WTC11 (cell line): ENCODE measurements around the gene RAB3A.

Source experiments
- TF ChIP-seq, protein P1 (sequence below): sonication (generic); formaldehyde crosslinking; IDR thresholded peaks from 2 replicates; pipeline ENCODE4 v1.8.1; 2022; ENCODE audit warnings: low read depth, missing genetic modification reagents, borderline replicate concordance
- TF ChIP-seq, protein P2 (sequence below): sonication (generic); formaldehyde crosslinking; IDR thresholded peaks from 2 replicates; pipeline ENCODE4 v1.8.0; 2022; ENCODE audit warnings: mild to moderate bottlenecking, missing genetic modification reagents
- TF ChIP-seq, protein P3 (sequence below): fragments of 200-600 bp; IDR thresholded peaks from 2 replicates; pipeline ENCODE4 v1.8.0; 2022; ENCODE audit warnings: antibody characterized with exemption

DNA sequence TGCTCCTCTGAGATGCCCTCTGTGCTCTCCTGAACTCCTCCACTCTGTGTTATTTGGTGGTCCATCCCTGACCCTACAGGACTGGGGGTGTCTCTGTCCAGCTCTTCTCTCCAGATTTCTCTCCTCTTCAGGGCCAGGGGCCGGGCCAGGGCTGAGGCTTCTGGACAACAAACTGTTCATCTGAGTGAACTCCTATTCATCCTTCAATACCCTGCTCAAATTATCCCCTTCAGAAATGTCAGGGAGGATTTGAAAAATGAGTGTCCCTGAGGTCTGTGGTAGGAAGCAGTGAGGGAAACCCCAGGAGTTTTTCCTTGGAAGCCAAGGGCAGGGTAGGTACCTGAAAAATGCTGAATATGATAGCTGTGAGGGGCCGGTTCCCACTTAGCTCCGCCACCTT, 14.8 kb upstream of the RAB3A start:
- TF ChIP-seq, protein P1, sequence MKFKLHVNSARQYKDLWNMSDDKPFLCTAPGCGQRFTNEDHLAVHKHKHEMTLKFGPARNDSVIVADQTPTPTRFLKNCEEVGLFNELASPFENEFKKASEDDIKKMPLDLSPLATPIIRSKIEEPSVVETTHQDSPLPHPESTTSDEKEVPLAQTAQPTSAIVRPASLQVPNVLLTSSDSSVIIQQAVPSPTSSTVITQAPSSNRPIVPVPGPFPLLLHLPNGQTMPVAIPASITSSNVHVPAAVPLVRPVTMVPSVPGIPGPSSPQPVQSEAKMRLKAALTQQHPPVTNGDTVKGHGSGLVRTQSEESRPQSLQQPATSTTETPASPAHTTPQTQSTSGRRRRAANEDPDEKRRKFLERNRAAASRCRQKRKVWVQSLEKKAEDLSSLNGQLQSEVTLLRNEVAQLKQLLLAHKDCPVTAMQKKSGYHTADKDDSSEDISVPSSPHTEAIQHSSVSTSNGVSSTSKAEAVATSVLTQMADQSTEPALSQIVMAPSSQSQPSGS (CRISPR knock-in tag), result no peak
- TF ChIP-seq, protein P2, sequence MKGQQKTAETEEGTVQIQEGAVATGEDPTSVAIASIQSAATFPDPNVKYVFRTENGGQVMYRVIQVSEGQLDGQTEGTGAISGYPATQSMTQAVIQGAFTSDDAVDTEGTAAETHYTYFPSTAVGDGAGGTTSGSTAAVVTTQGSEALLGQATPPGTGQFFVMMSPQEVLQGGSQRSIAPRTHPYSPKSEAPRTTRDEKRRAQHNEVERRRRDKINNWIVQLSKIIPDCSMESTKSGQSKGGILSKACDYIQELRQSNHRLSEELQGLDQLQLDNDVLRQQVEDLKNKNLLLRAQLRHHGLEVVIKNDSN (CRISPR knock-in tag), result no peak
- TF ChIP-seq, protein P3, sequence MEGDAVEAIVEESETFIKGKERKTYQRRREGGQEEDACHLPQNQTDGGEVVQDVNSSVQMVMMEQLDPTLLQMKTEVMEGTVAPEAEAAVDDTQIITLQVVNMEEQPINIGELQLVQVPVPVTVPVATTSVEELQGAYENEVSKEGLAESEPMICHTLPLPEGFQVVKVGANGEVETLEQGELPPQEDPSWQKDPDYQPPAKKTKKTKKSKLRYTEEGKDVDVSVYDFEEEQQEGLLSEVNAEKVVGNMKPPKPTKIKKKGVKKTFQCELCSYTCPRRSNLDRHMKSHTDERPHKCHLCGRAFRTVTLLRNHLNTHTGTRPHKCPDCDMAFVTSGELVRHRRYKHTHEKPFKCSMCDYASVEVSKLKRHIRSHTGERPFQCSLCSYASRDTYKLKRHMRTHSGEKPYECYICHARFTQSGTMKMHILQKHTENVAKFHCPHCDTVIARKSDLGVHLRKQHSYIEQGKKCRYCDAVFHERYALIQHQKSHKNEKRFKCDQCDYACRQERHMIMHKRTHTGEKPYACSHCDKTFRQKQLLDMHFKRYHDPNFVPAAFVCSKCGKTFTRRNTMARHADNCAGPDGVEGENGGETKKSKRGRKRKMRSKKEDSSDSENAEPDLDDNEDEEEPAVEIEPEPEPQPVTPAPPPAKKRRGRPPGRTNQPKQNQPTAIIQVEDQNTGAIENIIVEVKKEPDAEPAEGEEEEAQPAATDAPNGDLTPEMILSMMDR, result no peak
